Measurements from ENCODE around the gene CYB561D1.
A peak's percentile ranks its signal among the peaks of the same experiment; 100 is the strongest.

The CYB561D1 gene

DNA sequence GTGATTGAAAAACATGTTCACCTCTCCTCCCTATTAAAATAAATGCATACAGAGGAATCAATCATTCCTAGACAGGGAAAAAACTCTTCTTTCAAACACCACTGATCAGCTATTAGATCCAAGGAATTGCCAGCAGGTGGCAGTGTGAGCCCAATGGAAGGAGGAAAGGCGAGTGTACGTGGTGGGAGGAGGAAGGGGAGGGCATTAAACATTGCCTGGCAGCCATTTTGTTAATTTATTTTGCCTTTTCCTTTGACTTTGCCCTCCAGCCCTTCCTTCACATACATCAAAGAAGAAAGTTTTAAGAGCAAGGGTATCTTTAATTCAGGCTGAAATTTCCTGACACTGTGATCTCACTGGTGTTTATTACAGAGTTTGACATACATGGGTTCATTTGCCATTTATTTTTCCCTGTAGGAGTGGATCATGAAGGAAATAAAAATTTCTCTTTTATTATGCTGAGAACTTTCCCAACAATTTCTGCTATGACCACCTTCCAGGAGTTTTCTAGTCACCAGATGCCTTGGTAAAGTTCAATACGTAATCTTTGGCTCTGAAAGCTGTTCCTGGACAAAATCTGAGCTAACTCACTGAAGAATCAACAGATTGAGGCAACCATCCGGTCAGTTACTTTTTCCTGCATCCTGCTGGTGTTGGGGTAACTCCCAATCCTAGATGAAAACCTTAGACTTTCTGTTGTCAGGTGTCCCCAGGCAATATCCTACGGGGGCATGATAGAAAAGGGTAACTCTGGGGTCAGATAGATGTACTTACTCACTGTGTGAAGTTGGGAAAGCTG is 52.6 kb downstream of the CYB561D1 start:
- Histone ChIP-seq H3K27ac (ENCODE audit: low read depth, low read length) (peak overlapping the region; percentile 68), H3K27me3 (ENCODE audit: control insufficient read depth in 1 of 2, insufficient read depth in 2 of 2, low read length in 2 of 2) (no peaks in the 10 kb centered on the region), H3K9me3 (ENCODE audit: control insufficient read depth in 1 of 2, low read length in 2 of 2) (no peaks in the 10 kb centered on the region), H3K4me3 (ENCODE audit: low read depth in 1 of 2, low read length in 2 of 2) (peak overlapping the region; percentile 84 to 94), H3K9ac (ENCODE audit: low read depth in 1 of 2, low read length in 2 of 2) (peak overlapping the region; percentile 87 to 99), H3K36me3 (ENCODE audit: control insufficient read depth in 1 of 2, insufficient read depth in 2 of 2, low read length in 2 of 2) (no peaks in the 10 kb centered on the region), H3K4me1 (ENCODE audit: control insufficient read depth in 1 of 2, insufficient read depth in 2 of 2, low read length in 2 of 2) (peaks cover 17 to 48% of the 10 kb centered on the region in 2 donors)

DNA sequence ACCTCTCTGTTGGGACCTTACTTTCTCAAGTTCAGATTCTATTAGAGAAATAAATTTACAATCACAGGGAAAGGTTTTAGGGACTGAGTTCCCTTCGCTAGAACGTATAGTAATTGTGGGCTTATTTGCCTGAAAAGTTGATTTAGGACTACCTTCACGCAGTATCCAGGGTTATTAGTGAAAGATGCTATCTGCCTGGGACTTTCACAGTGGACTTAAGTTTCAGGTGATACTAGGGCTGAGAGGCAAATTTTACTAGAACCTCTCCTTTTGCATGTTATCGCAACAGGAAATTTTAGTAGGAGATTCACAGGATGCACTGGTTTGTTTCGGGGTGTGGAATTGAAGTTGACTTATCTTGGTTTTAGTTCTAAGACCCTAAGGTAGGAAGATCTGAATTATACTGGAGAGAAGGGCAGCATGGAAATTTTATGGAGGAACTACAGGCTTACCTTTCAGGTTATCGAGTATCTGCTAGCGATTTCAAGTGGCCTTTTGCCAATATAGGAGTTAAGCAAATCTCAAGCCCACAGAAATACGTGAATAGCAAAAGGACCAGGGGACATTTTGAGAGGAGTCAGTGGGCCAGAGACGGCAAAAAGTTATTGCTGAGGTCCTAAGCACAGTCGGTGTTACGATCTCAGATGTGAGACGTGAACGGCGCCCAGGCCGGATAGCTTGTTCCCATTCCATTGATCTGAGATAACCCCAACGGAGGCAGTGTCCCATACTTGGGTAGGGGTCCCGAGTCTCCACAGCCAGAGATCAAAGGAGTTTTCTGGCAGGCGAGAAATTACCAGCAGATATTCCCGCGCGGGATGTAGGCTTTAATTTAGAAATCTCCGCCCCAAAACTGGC is 53.8 kb downstream of the CYB561D1 start:
- Histone ChIP-seq H3K27me3 (ENCODE audit: control insufficient read depth in 1 of 2, insufficient read depth in 2 of 2, low read length in 2 of 2) (no peaks in the 10 kb centered on the region), H3K27ac (ENCODE audit: low read depth, low read length) (peak overlapping the region; percentile 98), H3K4me3 (ENCODE audit: low read depth in 1 of 2, low read length in 2 of 2) (peak overlapping the region; percentile 84 to 94), H3K9ac (ENCODE audit: low read depth in 1 of 2, low read length in 2 of 2) (peak overlapping the region; percentile 87 to 99), H3K36me3 (ENCODE audit: control insufficient read depth in 1 of 2, insufficient read depth in 2 of 2, low read length in 2 of 2) (no peaks in the 10 kb centered on the region), H3K9me3 (ENCODE audit: control insufficient read depth in 1 of 2, low read length in 2 of 2) (no peaks in the 10 kb centered on the region), H3K4me1 (ENCODE audit: control insufficient read depth in 1 of 2, insufficient read depth in 2 of 2, low read length in 2 of 2) (peaks cover 17 to 51% of the 10 kb centered on the region in 2 donors)

DNA sequence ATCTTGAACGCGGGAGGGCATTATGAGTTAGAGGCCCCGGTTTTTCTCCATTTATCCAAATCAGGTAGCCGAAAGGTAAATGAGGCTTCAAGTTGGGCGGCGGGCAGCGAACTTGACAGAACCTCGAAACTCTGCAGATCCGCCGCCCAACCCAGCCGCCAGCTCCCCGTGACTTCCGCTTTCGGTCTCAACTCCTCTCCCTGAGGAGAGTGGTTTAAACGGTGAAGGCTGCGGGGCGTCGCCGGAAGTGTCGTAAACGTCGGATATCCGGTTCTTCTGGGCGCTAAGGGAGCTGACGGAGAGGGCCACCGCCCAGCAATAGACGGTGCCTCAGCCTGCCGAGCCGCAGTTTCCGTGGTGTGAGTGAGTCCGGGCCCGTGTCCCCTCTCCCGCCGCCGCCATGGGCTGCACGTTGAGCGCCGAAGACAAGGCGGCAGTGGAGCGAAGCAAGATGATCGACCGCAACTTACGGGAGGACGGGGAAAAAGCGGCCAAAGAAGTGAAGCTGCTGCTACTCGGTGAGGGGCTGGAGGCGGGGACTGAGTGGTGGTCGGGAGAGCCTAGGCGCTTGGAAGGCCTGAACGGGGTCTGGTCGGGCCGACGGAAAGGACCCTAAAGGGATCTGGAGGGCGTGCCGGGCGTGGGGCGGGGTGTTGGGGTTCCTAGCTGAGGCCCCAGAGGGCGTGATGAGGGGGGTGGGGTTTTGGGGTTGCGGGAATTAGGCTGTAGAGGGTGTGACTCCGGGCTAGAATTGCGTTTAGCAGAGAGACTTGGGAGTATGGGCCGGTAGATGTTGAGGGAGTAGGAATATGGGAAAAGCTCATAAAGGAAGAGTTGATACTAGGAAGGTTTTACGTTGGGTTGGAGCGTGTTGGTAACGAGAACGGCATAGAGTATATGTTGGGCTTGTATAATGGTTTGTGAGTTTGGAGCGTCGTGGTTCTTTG is 54.7 kb downstream of the CYB561D1 start, which contains the start of gene GNAI3:
Gene GNAI3, plus strand, starts transcription at position 295 of the 947 bp plus-strand sequence. Its CDS starts 106 bp downstream, at position 401.
- Histone ChIP-seq H3K4me1 (ENCODE audit: control insufficient read depth in 1 of 2, insufficient read depth in 2 of 2, low read length in 2 of 2) (peaks cover 17 to 51% of the 10 kb centered on the region in 2 donors), H3K4me3 (ENCODE audit: low read depth in 1 of 2, low read length in 2 of 2) (peak within 1 kb of the TSS; percentile 84 to 94), H3K27ac (ENCODE audit: low read depth, low read length) (peak within 1 kb of the TSS; percentile 98), H3K27me3 (ENCODE audit: control insufficient read depth in 1 of 2, insufficient read depth in 2 of 2, low read length in 2 of 2) (no peaks in the 10 kb centered on the region), H3K9ac (ENCODE audit: low read depth in 1 of 2, low read length in 2 of 2) (peak within 1 kb of the TSS; percentile 95 to 99), H3K36me3 (ENCODE audit: control insufficient read depth in 1 of 2, insufficient read depth in 2 of 2, low read length in 2 of 2) (no peaks in the 10 kb centered on the region), H3K9me3 (ENCODE audit: control insufficient read depth in 1 of 2, low read length in 2 of 2) (no peaks in the 10 kb centered on the region)
